ENCODE results near the gene NEUROG1.

Gene NEUROG1

DNA sequence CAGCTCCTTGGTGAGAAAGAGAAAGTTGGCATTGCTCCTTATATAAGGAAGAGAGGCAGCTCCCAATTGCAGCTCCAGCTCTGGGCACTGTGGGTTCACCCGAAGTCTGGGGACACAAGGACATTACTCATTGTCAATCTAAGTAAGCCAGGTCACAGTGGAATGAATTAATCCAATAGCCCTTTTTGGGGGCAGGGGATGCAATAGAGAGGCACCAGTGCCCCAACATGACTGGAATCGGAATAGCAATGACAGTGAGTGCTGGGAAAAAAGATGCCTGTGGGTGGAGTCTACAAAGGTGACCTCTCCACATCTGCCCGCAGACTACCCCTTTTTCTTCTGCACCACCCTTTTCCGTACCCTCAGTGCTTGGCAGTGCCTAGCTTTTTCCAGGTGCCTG is 11.1 kb upstream of the NEUROG1 start:
- no peak for TF ChIP-seq CTCF (conservative IDR thresholded peaks at IDR 0.05; ENCODE audit: control insufficient read depth, insufficient read depth, low read depth, low read length)
- H3K4me3 ChIP-seq (ENCODE audit: control insufficient read depth, low read depth, low read length) = no peak overlapping the region
- no peak for DNase-seq (ENCODE audit: low read depth)

- no peak for DNase-seq (ENCODE audit: low read depth)
- TF ChIP-seq CTCF (conservative IDR thresholded peaks at IDR 0.05; ENCODE audit: control insufficient read depth, insufficient read depth, low read depth, low read length) = no peak
- no peak overlapping the region for H3K4me3 ChIP-seq (ENCODE audit: control insufficient read depth, low read depth, low read length)
Measured at GRCh38 chr5:135546101-135546500, 10.3 kb upstream of the NEUROG1 start.

- no peak for TF ChIP-seq CTCF (conservative IDR thresholded peaks at IDR 0.05; ENCODE audit: control insufficient read depth, insufficient read depth, low read depth, low read length)
- no peak overlapping the region for H3K4me3 ChIP-seq (ENCODE audit: control insufficient read depth, low read depth, low read length)
- DNase-seq (ENCODE audit: low read depth) = no peak
Measured at GRCh38 chr5:135545099-135545498, 9.3 kb upstream of the NEUROG1 start.

- DNase-seq (ENCODE audit: low read depth) = no peak
- peak overlapping the region; percentile 4 for H3K4me3 ChIP-seq (ENCODE audit: control insufficient read depth, low read depth, low read length)
Measured at GRCh38 chr5:135543485-135544304, 7.9 kb upstream of the NEUROG1 start.

GRCh38 chr5:135543001-135543484 is 7.3 kb upstream of the NEUROG1 start:
- no peak for TF ChIP-seq CTCF (conservative IDR thresholded peaks at IDR 0.05; ENCODE audit: control insufficient read depth, insufficient read depth, low read depth, low read length)
- H3K4me3 ChIP-seq (ENCODE audit: control insufficient read depth, low read depth, low read length) = no peak overlapping the region
- no peak for DNase-seq (ENCODE audit: low read depth)

More at GRCh38 chr5:135543485-135544304, 7.9 kb upstream of the NEUROG1 start:
- TF ChIP-seq CTCF (conservative IDR thresholded peaks at IDR 0.05; ENCODE audit: control insufficient read depth, insufficient read depth, low read depth, low read length) = no peak

- no peak for DNase-seq (ENCODE audit: low read depth)
- no peak overlapping the region for H3K4me3 ChIP-seq (ENCODE audit: control insufficient read depth, low read depth, low read length)
- TF ChIP-seq CTCF (conservative IDR thresholded peaks at IDR 0.05; ENCODE audit: control insufficient read depth, insufficient read depth, low read depth, low read length) = no peak
Measured at GRCh38 chr5:135541807-135542502, 6.2 kb upstream of the NEUROG1 start.

Data from fibroblast of mammary gland (primary cell).